ENCODE data around the gene RBM4. TPM values are rescaled to one million over a fixed set of nuclear protein-coding genes. Genes with fewer than 3 reads are reported as not detected.

RBM4 gene
- total RNA-seq, 4 donors from 2014 or later = 66.5 to 193 (median 68.8) TPM

- Histone ChIP-seq H3K4me3 (no peak overlapping the region), H3K4me1 (peaks cover 14 to 22% (median 17%) of the 10 kb centered on the region in 4 donors), H3K36me3 (no peaks in the 10 kb centered on the region), H3K9me3 (no peaks in the 10 kb centered on the region), H3K27me3 (no peaks in the 10 kb centered on the region), H3K27ac (no peak overlapping the region)
- intact Hi-C loops (cut with DNase I; ENCODE audit: low total_unique reads) = no loop called here
- WGBS, 2 donors (ENCODE audit: low coverage in 1 of 2) = 98% methylated on average over 6 of the region's 6 CpGs; no CpG with 5 or more reads in 1 of the 2 donors
- in situ Hi-C loops (cut with MboI; ENCODE audit: low pct_ligation_motif_present in 1 of 4, low pct_unique_long_range_greater_than_20kb in 1 of 4, low sequenced_read_pairs in 3 of 4) = no loop called here
- no peak for DNase-seq
- no peak for TF ChIP-seq CTCF (IDR thresholded peaks at IDR 0.05)
- no peak for TF ChIP-seq POLR2A (IDR thresholded peaks at IDR 0.05)
- TF ChIP-seq EP300 (IDR thresholded peaks at IDR 0.05; ENCODE audit: low read depth) = no peak
- no peak for TF ChIP-seq POLR2AphosphoS5 (IDR thresholded peaks at IDR 0.05)
Observed at GRCh38 chr11:66598993-66599392, 39.5 kb upstream of the RBM4 start.

GRCh38 chr11:66600219-66600618 lies 38.3 kb upstream of the RBM4 start:
- no peaks in the 10 kb centered on the region for H3K9me3 ChIP-seq
- DNase-seq = no peak
- TF ChIP-seq POLR2A (IDR thresholded peaks at IDR 0.05) = no peak
- TF ChIP-seq POLR2AphosphoS5 (IDR thresholded peaks at IDR 0.05) = no peak
- no peak for TF ChIP-seq CTCF (IDR thresholded peaks at IDR 0.05)
- no peak for TF ChIP-seq EP300 (IDR thresholded peaks at IDR 0.05; ENCODE audit: low read depth)
- H3K4me3 ChIP-seq = no peak overlapping the region
- 83% methylated on average over 2 of the region's 2 CpGs; no CpG with 5 or more reads in 1 of the 2 donors for WGBS, 2 donors (ENCODE audit: low coverage in 1 of 2)
- intact Hi-C loops (cut with DNase I; ENCODE audit: low total_unique reads) = no loop called here
- peaks cover 3 to 10% (median 7%) of the 10 kb centered on the region in 4 donors for H3K4me1 ChIP-seq
- no peaks in the 10 kb centered on the region for H3K36me3 ChIP-seq
- no peak overlapping the region for H3K27ac ChIP-seq
- in situ Hi-C loops (cut with MboI; ENCODE audit: low pct_ligation_motif_present in 1 of 4, low pct_unique_long_range_greater_than_20kb in 1 of 4, low sequenced_read_pairs in 3 of 4) = no loop called here
- no peaks in the 10 kb centered on the region for H3K27me3 ChIP-seq

- Histone ChIP-seq H3K27me3 (no peaks in the 10 kb centered on the region), H3K27ac (no peak overlapping the region), H3K4me3 (no peak overlapping the region), H3K9me3 (no peaks in the 10 kb centered on the region), H3K4me1 (peaks cover 0 to 5% (median 2%) of the 10 kb centered on the region in 4 donors), H3K36me3 (no peaks in the 10 kb centered on the region)
- in situ Hi-C loops (cut with MboI; ENCODE audit: low pct_ligation_motif_present in 1 of 4, low pct_unique_long_range_greater_than_20kb in 1 of 4, low sequenced_read_pairs in 3 of 4) (no loop called here), intact Hi-C loops (cut with DNase I; ENCODE audit: low total_unique reads) (no loop called here)
- TF ChIP-seq CTCF (IDR thresholded peaks at IDR 0.05) = no peak
- no peak for TF ChIP-seq EP300 (IDR thresholded peaks at IDR 0.05; ENCODE audit: low read depth)
- no peak for TF ChIP-seq POLR2A (IDR thresholded peaks at IDR 0.05)
- TF ChIP-seq POLR2AphosphoS5 (IDR thresholded peaks at IDR 0.05) = no peak
- no peak for DNase-seq
- WGBS, 2 donors (ENCODE audit: low coverage in 1 of 2) = 90 to 97% methylated on average over 3 to 4 of the region's 4 CpGs
Observed at GRCh38 chr11:66600631-66601233, 37.8 kb upstream of the RBM4 start.

- Histone ChIP-seq H3K27me3 (no peaks in the 10 kb centered on the region), H3K27ac (no peak overlapping the region), H3K36me3 (no peaks in the 10 kb centered on the region), H3K4me1 (peaks cover 12 to 20% (median 17%) of the 10 kb centered on the region in 4 donors), H3K4me3 (no peak overlapping the region), H3K9me3 (no peaks in the 10 kb centered on the region)
- intact Hi-C loops (cut with DNase I; ENCODE audit: low total_unique reads) = no loop called here
- in situ Hi-C loops (cut with MboI; ENCODE audit: low pct_ligation_motif_present in 1 of 4, low pct_unique_long_range_greater_than_20kb in 1 of 4, low sequenced_read_pairs in 3 of 4) = no loop called here
- DNase-seq = no peak
- WGBS, 2 donors (ENCODE audit: low coverage in 1 of 2) = 97% methylated on average over 6 of the region's 6 CpGs; no CpG with 5 or more reads in 1 of the 2 donors
- TF ChIP-seq POLR2AphosphoS5 (IDR thresholded peaks at IDR 0.05) (no peak), CTCF (IDR thresholded peaks at IDR 0.05) (no peak), EP300 (IDR thresholded peaks at IDR 0.05; ENCODE audit: low read depth) (no peak), POLR2A (IDR thresholded peaks at IDR 0.05) (no peak)
Observed at GRCh38 chr11:66603072-66603471, 35.4 kb upstream of the RBM4 start.

All from transverse colon (tissue), 4 donors.